Right lobe of liver (tissue), 4 donors: ENCODE measurements around the gene ITFG2.

Experiments
- POLR2A ChIP-seq: fragments of 450-650 bp; IDR thresholded peaks from one replicate; pipeline ENCODE4 v1.6.1; 2017; ENCODE audit warnings: antibody characterized with exemption, mild to moderate bottlenecking
- TF ChIP-seq, protein P1 (sequence below), 4 donors: fragments of 200-600 bp in 3 of 4; fragments of 450-650 bp in 1 of 4; IDR thresholded peaks; one replicate each; pipeline versions ENCODE4 v1.5.1 to v1.8.0; 2016 to 2022; ENCODE audit warnings: antibody characterized with exemption in 4 of 4, mild to moderate bottlenecking in 2 of 4
- donor health status: DM: no; HTN: no; CAD: no.
- donor health status: DM: no; HTN: no; CAD: no.
- donor health status: DM: no; HTN: yes; CAD: no.

DNA sequence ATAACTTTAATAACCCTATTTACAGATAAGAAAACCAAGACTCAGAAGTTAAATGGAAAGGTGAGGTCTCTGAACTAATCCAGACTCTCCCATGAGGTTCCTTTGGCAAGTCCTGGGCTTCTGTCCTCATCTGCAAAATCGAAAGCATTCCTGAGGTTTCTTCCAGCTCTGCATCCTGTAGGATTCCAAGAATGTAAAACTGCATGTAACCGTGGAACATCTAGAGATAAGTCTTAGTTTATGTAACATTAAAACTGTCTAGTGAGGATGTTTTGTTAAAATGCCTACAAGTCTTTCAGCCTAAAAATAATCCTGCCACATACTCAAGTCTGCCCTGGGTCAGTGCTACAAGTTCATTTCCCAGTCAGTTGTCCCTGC is 7.3 kb upstream of the ITFG2 start:
- no peak for TF ChIP-seq POLR2A
- TF ChIP-seq, protein P1, sequence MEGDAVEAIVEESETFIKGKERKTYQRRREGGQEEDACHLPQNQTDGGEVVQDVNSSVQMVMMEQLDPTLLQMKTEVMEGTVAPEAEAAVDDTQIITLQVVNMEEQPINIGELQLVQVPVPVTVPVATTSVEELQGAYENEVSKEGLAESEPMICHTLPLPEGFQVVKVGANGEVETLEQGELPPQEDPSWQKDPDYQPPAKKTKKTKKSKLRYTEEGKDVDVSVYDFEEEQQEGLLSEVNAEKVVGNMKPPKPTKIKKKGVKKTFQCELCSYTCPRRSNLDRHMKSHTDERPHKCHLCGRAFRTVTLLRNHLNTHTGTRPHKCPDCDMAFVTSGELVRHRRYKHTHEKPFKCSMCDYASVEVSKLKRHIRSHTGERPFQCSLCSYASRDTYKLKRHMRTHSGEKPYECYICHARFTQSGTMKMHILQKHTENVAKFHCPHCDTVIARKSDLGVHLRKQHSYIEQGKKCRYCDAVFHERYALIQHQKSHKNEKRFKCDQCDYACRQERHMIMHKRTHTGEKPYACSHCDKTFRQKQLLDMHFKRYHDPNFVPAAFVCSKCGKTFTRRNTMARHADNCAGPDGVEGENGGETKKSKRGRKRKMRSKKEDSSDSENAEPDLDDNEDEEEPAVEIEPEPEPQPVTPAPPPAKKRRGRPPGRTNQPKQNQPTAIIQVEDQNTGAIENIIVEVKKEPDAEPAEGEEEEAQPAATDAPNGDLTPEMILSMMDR (IDR thresholded peaks at IDR 0.05), result no peak
